Activated B cell treated with CpG ODN at 0.5 μM for 24 hours (primary cell): ENCODE results near the gene SNX3. TPM values are rescaled to one million over a fixed set of nuclear protein-coding genes. Genes with fewer than 3 reads are reported as not detected.

Experiments used
- ATAC-seq: fragments of 200-7000 bp; cut with Tn5 transposase; one replicate; pipeline ENCODE4 v1.10.0; 2021; ENCODE audit warnings: low read depth, mild to moderate bottlenecking, moderate library complexity
- CTCF ChIA-PET: fragments of 350-600 bp; sonication (Branson Sonifier 250); formaldehyde crosslinking; loops from one replicate; lab custom pipeline; 2021; ENCODE audit warnings: antibody characterized with exemption; lab: Charles Lee
- POLR2A ChIA-PET: fragments of 350-600 bp; sonication (Branson Sonifier 250); formaldehyde crosslinking; loops from one replicate; lab custom pipeline; 2021; ENCODE audit warnings: antibody characterized with exemption; lab: Charles Lee
- DNase-seq: peaks from one replicate; pipeline ENCODE4 v3.0.0; 2022
- H3K27ac Mint-ChIP-seq: one replicate; pipeline ENCODE4 v1.8.0; 2020; ENCODE audit warnings: mixed read lengths
- H3K27me3 Mint-ChIP-seq: one replicate; pipeline ENCODE4 v1.8.0; 2021; ENCODE audit warnings: mixed read lengths
- H3K36me3 Mint-ChIP-seq: one replicate; pipeline ENCODE4 v1.8.0; 2021; ENCODE audit warnings: low read depth, mixed read lengths
- H3K4me1 Mint-ChIP-seq: one replicate; pipeline ENCODE4 v1.8.0; 2021; ENCODE audit warnings: mixed read lengths
- H3K4me3 Mint-ChIP-seq: one replicate; pipeline ENCODE4 v1.8.0; 2020; ENCODE audit warnings: mild to moderate bottlenecking, mixed read lengths
- H3K9me3 Mint-ChIP-seq: one replicate; pipeline ENCODE4 v1.8.0; 2020; ENCODE audit warnings: mixed read lengths
- intact Hi-C: fragments of 100-400 bp; cut with micrococcal nuclease; formaldehyde crosslinking; loops from one replicate; pipeline ENCODE4 v1.15.1; 2024
- total RNA-seq: library from RNA; stranded (reverse); gene quantifications from 2 replicates; pipeline ENCODE4 v1.2.3, GENCODE V29; 2022
- TF ChIP-seq, protein P1 (sequence below): fragments of 200-600 bp; IDR thresholded peaks from one replicate; pipeline ENCODE4 v1.8.0; 2022; ENCODE audit warnings: antibody characterized with exemption, mild to moderate bottlenecking

Gene SNX3
- total RNA-seq, 1 donor from 2014 or later: 121 TPM

GRCh38 chr6:108169464-108170331, 91.1 kb downstream of the SNX3 start:
- TF ChIP-seq, protein P1, sequence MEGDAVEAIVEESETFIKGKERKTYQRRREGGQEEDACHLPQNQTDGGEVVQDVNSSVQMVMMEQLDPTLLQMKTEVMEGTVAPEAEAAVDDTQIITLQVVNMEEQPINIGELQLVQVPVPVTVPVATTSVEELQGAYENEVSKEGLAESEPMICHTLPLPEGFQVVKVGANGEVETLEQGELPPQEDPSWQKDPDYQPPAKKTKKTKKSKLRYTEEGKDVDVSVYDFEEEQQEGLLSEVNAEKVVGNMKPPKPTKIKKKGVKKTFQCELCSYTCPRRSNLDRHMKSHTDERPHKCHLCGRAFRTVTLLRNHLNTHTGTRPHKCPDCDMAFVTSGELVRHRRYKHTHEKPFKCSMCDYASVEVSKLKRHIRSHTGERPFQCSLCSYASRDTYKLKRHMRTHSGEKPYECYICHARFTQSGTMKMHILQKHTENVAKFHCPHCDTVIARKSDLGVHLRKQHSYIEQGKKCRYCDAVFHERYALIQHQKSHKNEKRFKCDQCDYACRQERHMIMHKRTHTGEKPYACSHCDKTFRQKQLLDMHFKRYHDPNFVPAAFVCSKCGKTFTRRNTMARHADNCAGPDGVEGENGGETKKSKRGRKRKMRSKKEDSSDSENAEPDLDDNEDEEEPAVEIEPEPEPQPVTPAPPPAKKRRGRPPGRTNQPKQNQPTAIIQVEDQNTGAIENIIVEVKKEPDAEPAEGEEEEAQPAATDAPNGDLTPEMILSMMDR: no peak
- ChIA-PET CTCF (interaction anchor here (1.2 to 2.1 kb wide), 2 partner anchors 23 to 323 kb away, joined by 3 to 12 read pairs; no protein-coding TSS in a partner anchor), POLR2A (interaction anchor here (0.5 to 1.5 kb wide), 5 partner anchors 12 to 93 kb away, joined by 3 to 5 read pairs (median 4); partner anchors contain the start of gene SNX3)
- Mint-ChIP-seq H3K27ac (no peak overlapping the region), H3K27me3 (peaks cover 73% of the 10 kb centered on the region), H3K36me3 (peaks cover 4% of the 10 kb centered on the region), H3K4me1 (peaks cover 47% of the 10 kb centered on the region), H3K4me3 (peak overlapping the region; percentile 57), H3K9me3 (peaks cover 7% of the 10 kb centered on the region)
- DNase-seq (no peak), ATAC-seq (no peak)
- intact Hi-C loops: loop anchor here (1.0 to 5.0 kb wide), 7 partner anchors 12 to 1052 kb away; partner anchors contain the start of genes BEND3 and SNX3

- ChIA-PET CTCF (interaction anchor here (0.6 to 2.1 kb wide), 6 partner anchors 13 to 324 kb away, joined by 3 to 12 read pairs (median 4); no protein-coding TSS in a partner anchor), POLR2A (interaction anchor here (1.2 to 1.3 kb wide), 3 partner anchors 11 to 54 kb away, joined by 3 to 4 read pairs (median 4); no protein-coding TSS in a partner anchor)
- Mint-ChIP-seq H3K9me3 (peaks cover 3% of the 10 kb centered on the region), H3K27me3 (peaks cover 76% of the 10 kb centered on the region), H3K27ac (no peak overlapping the region), H3K4me1 (peaks cover 53% of the 10 kb centered on the region), H3K4me3 (peak overlapping the region; percentile 57), H3K36me3 (peaks cover 5% of the 10 kb centered on the region)
- intact Hi-C loops: loop anchor here (1.0 to 5.0 kb wide), 6 partner anchors 11 to 1051 kb away; partner anchors contain the start of genes BEND3 and SNX3
- ATAC-seq (peak; percentile 45), DNase-seq (peak; percentile 49)
- TF ChIP-seq, protein P1: no peak
Observed at GRCh38 chr6:108168501-108169463, 92.1 kb downstream of the SNX3 start.

DNA sequence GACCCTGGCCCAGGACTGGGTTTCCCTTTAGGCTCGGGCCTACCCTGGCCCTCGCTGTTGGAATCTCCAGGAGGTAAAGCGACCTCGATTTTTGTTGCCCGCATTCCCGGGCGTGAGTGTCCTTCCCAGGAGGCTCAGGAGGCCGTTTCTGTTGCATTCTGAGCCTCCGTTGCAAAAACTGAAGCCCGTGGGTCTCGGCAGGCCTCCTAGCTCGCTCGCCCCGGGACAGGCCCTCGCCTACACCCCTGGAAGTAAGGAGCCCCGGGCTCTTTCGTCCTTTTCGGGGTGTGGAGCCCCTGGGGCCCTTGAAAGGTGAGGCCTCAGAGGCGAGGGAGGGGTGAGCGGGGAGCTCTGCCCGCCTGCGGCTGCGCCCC, 92.8 kb downstream of the SNX3 start:
- Mint-ChIP-seq H3K4me1 (peaks cover 56% of the 10 kb centered on the region), H3K9me3 (peaks cover 3% of the 10 kb centered on the region), H3K4me3 (peak overlapping the region; percentile 57), H3K27me3 (peaks cover 79% of the 10 kb centered on the region), H3K36me3 (peaks cover 6% of the 10 kb centered on the region), H3K27ac (no peak overlapping the region)
- ChIA-PET POLR2A (interaction anchor here (0.5 to 1.3 kb wide), 4 partner anchors 10 to 109 kb away, joined by 3 to 4 read pairs (median 4); no protein-coding TSS in a partner anchor), CTCF (interaction anchor here (0.6 to 2.1 kb wide), 6 partner anchors 12 to 325 kb away, joined by 3 to 12 read pairs (median 4); no protein-coding TSS in a partner anchor)
- TF ChIP-seq, protein P1: no peak
- peak; percentile 25 for DNase-seq
- intact Hi-C loops: loop anchor here (1.0 to 5.0 kb wide), 5 partner anchors 53 to 1051 kb away; partner anchors contain the start of genes BEND3 and SNX3
- no peak for ATAC-seq

- H3K27me3 Mint-ChIP-seq: peaks cover 79% of the 10 kb centered on the region
- ChIA-PET CTCF (interaction anchor here (0.9 to 2.1 kb wide), 4 partner anchors 12 to 325 kb away, joined by 4 to 12 read pairs (median 6); no protein-coding TSS in a partner anchor), POLR2A (interaction anchor here (0.5 to 0.6 kb wide), 2 partner anchors 109 to 1253 kb away, joined by 3 read pairs; no protein-coding TSS in a partner anchor)
Observed at GRCh38 chr6:108167449-108168089, 93.3 kb downstream of the SNX3 start.

More at GRCh38 chr6:108167449-108168089, 93.3 kb downstream of the SNX3 start:
- H3K9me3 Mint-ChIP-seq: peaks cover 3% of the 10 kb centered on the region
- intact Hi-C loops: loop anchor here (1.0 to 5.0 kb wide), 5 partner anchors 52 to 1050 kb away; partner anchors contain the start of genes BEND3 and SNX3
- DNase-seq (no peak), ATAC-seq (no peak)
- H3K27ac Mint-ChIP-seq: peak overlapping the region; percentile 41
- H3K36me3 Mint-ChIP-seq: peaks cover 6% of the 10 kb centered on the region
- H3K4me1 Mint-ChIP-seq: peaks cover 56% of the 10 kb centered on the region
- TF ChIP-seq, protein P1: no peak
- peak overlapping the region; percentile 57 for H3K4me3 Mint-ChIP-seq
